Epithelial cell of esophagus (primary cell): ENCODE measurements around the gene GRPR.
"Not testable (repeated sequence)": the region's sequence is repeated elsewhere in the genome, so short reads cannot be mapped to it uniquely, and the experiment has no call there.

Source experiments
- DNase-seq: peaks from one replicate; pipeline ENCODE4 v3.0.0; 2010; ENCODE audit warnings: low read depth
- H3K4me3 ChIP-seq: 2 replicates; pipeline ENCODE4 v1.5.1; 2011; ENCODE audit warnings: mild to moderate bottlenecking, low read length, control low read depth
- TF ChIP-seq, protein P1 (sequence below): IDR thresholded peaks from 2 replicates; pipeline ENCODE4 v1.5.1; 2011; ENCODE audit warnings: low read depth, mild to moderate bottlenecking, low read length, control low read depth, inconsistent platforms; ENCODE audit not compliant: insufficient read depth; ENCODE audit errors: missing control alignments

GRPR gene

DNA sequence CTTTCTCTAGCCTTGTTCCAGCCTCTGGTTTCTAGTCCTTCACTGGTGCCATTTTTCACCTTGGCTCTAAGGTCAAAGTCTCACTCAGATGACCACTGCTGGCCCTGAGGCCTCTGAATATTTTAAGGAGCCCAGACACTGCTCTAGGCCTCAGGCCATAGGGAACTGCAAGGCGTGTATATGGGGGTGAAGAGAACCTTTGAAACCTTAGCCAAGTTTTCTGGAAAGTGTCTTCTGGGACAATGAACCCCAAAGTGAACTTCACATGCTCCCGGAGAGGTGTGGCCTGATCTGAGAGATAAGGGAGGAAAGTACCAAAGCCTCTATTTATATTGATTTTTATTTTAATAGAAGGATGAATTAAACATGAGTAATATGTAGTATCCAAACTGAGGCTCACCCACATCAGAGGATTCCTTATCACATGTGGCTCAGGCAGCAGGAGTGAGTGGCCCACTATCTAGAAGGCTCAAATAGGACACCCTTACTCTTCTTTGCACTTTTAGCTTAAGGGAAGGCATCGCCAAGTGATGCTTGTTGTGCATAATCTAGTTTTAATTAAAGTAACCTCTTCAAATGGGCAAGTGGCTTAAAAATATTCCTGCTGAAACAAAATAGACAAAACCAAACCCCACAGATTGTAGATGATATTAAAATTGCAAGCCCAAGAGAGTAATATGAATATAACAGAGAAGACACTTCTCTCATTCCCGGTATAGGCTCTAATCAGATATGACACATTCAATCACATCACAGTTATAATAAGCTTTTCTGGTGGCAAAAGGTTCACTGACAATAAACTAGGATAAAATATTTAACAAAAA lies 18.3 kb downstream of the GRPR start:
- TF ChIP-seq, protein P1, sequence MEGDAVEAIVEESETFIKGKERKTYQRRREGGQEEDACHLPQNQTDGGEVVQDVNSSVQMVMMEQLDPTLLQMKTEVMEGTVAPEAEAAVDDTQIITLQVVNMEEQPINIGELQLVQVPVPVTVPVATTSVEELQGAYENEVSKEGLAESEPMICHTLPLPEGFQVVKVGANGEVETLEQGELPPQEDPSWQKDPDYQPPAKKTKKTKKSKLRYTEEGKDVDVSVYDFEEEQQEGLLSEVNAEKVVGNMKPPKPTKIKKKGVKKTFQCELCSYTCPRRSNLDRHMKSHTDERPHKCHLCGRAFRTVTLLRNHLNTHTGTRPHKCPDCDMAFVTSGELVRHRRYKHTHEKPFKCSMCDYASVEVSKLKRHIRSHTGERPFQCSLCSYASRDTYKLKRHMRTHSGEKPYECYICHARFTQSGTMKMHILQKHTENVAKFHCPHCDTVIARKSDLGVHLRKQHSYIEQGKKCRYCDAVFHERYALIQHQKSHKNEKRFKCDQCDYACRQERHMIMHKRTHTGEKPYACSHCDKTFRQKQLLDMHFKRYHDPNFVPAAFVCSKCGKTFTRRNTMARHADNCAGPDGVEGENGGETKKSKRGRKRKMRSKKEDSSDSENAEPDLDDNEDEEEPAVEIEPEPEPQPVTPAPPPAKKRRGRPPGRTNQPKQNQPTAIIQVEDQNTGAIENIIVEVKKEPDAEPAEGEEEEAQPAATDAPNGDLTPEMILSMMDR: no peak

DNA sequence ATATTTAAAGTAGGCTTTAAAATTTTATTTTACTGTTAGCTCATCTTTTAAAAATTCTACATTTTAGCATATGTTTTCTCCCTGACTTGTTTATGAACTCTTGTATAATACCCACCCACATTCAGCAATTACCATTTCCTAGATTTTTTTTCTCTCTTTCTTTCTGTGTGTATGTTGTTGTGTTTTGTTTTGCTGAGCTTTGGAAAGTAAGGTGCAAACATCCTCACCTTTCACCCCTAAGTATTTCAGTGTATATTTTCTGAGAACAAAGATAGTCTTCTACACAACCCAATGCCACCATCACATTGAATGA lies 18.8 kb downstream of the GRPR start:
- DNase-seq: no peak
- TF ChIP-seq, protein P1: no peak
- no peak overlapping the region for H3K4me3 ChIP-seq

More for the DNA sequence above, 18.3 kb downstream of the GRPR start:
- DNase-seq: no peak
- no peak overlapping the region for H3K4me3 ChIP-seq

DNA sequence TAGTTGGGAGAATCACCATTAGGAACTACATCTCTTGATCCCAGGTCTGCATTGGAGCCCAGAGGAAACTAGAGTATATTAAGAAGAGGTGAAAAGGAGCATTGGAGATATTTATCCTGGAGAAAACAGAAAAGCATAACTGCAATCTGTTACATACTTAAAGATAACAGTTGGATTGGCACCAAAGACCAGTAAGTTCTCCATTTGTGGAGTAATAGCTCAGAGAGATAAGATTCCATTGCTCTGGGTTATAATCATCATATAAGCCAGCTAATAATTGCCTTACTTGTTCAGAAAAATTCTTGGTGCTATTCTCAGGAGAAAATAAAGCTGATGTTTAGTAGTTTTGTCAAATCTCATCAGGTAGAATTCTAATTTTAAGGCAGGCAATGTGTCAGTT lies 20.6 kb downstream of the GRPR start:
- DNase-seq: no peak
- H3K4me3 ChIP-seq: no peak overlapping the region
- TF ChIP-seq, protein P1: no peak

DNA sequence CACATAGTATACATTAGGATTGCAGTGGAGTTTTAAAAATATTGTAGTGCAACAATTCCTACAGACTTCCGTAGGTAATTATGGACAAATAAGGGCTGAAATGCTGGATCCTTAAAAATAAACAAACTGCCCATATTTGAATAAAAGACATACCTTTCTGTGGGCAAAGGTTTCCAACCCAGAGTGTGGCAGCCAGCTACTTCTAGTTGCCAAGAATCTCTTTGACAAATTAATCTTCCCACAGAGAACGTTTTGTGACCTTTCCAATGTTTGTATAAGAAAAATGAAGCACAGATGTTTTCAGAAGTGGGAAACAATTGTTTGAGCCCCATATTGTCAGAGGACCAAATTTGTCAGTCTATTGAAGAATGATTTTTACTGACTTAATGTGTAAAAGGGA lies 21.1 kb downstream of the GRPR start:
- TF ChIP-seq, protein P1: no peak
- no peak for DNase-seq
- no peak overlapping the region for H3K4me3 ChIP-seq

DNA sequence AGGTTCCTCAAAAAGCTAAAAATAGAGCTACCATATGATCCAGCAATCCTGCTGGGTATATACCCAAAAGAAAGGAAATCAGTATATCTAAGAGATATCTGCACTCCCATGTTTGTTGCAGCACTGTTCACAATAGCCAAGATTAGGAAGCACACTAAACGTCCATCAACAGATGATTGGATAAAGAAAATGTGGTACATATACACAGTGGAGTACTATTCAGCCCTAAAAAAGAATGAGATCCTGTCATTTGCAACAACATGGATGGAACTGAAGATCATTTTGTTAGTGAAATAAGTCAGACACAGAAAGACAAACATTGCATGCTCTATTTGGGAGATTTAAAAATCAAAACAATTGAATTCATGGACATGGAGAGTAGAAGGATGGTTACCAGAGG lies 21.7 kb downstream of the GRPR start:
- H3K4me3 ChIP-seq, DNase-seq: not testable (repeated sequence)

DNA sequence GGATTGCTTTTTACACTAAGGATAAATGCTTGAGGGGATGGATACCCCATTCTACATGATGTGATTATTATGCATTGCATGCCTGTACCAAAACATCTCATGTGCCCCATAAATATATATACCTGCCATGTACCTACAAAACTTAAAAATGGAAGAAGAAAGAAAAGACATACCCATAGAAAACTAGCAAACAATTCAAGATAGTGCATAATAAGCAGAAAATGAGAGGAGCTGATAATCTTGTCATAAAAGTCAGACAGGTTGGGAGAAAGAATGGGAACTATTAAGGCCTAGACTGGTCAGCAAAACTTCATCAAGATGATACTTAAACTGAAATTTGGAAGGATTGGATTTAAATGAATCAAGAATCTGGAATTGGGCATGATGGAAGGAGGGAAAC lies 22.3 kb downstream of the GRPR start:
- no peak for DNase-seq
- TF ChIP-seq, protein P1: no peak
- no peak overlapping the region for H3K4me3 ChIP-seq

DNA sequence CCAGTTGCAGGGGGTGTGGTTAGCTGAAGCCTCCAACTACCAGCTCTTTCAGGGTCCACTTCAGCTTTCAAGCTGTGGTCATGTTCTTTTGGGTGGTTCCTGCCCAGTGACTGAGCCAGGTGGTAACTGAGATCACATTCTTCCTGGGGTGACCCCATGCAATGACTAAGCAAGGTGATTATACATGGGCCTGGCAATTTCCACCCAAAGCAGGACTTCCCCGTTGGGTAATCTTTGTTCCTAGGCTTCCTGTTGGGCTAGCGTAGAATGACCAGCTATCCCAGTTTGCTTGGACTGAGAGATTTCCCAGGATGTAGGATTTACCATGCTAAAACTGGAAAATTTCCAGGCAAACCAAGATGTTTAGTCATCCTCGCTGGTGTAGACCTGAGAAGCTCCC lies 25.5 kb downstream of the GRPR start:
- TF ChIP-seq, protein P1: no peak
- H3K4me3 ChIP-seq: no peak overlapping the region
- DNase-seq: peak; percentile 71
